Skeletal muscle satellite cell (primary cell): ENCODE results near the gene IMMP2L.

Experiments
- H3K27me3 ChIP-seq: 2 replicates; pipeline ENCODE4 v1.7.0; 2013; ENCODE audit warnings: low read length; ENCODE audit not compliant: control insufficient read depth, insufficient read depth
- H3K36me3 ChIP-seq: 2 replicates; pipeline ENCODE4 v1.7.0; 2013; ENCODE audit warnings: mild to moderate bottlenecking, control low read depth, low read length; ENCODE audit not compliant: insufficient read depth
- H3K4me1 ChIP-seq: 2 replicates; pipeline ENCODE4 v1.7.0; 2013; ENCODE audit warnings: low read length; ENCODE audit not compliant: control insufficient read depth, insufficient read depth
- H3K4me2 ChIP-seq: 2 replicates; pipeline ENCODE4 v1.7.0; 2013; ENCODE audit warnings: mild to moderate bottlenecking, low read length
- H3K4me3 ChIP-seq: 2 replicates; pipeline ENCODE4 v1.7.0; 2013; ENCODE audit warnings: low read length
- H3K9ac ChIP-seq: 2 replicates; pipeline ENCODE4 v1.7.0; 2013; ENCODE audit warnings: mild to moderate bottlenecking, low read depth, low read length, moderate library complexity
- H3K9me3 ChIP-seq: replicated peaks from 2 replicates; pipeline ENCODE4 v1.7.0; 2013; ENCODE audit warnings: mild to moderate bottlenecking, control low read depth, low read length

Gene IMMP2L

DNA sequence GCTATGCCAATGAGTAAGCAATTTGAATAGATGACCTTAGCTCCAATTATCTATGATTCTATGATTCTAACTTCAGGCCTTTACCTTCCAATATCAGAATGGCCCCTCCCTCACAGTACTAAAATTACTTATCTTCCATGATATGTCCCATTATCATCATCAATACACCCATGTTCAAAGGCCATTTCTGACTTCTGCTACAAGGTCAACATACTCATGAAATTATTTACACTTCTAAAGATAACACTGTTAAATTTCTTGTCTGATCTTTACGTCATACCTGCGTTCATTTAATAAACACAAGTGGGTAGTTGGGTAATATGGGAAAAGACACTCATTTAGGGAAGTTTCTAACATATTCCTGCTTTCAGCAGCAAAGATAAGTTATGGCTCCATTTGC, 21.2 kb downstream of the IMMP2L start:
- no peaks in the 10 kb centered on the region for H3K9me3 ChIP-seq
- H3K4me3 ChIP-seq: no peak overlapping the region
- no peaks in the 10 kb centered on the region for H3K36me3 ChIP-seq
- no peak overlapping the region for H3K9ac ChIP-seq
- no peaks in the 10 kb centered on the region for H3K27me3 ChIP-seq
- H3K4me1 ChIP-seq: no peaks in the 10 kb centered on the region
- no peak overlapping the region for H3K4me2 ChIP-seq

DNA sequence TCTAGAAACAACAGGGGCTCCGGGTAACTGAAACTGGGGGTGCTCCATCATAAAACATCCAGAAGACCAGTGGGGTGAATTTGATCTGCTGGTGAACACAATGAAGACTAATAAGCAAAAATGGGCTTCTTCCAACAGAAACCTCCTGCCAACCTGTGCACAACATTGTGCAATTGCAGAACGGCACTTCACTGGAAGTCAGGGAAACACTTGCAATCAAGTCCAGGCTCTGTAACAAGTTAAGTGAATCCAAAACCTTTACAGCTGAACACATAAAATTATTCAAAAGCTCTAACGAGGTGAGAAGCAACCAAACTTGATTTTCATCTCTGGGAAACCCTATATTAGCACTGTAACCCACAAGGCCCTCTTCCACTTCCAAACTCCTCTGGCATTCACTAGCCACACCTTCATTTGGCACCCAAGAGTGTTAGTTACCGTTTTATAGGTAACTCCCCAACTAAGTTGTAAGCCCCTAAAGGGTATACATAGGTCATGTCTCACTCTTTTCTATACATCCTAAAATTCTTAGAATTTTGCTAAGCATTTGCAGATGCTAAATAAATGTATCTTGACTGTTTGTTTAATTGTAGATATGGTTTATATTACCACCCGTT, 22.0 kb downstream of the IMMP2L start:
- H3K36me3 ChIP-seq: no peaks in the 10 kb centered on the region
- no peaks in the 10 kb centered on the region for H3K9me3 ChIP-seq
- no peak overlapping the region for H3K4me2 ChIP-seq
- no peaks in the 10 kb centered on the region for H3K27me3 ChIP-seq
- no peaks in the 10 kb centered on the region for H3K4me1 ChIP-seq
- H3K9ac ChIP-seq: no peak overlapping the region
- no peak overlapping the region for H3K4me3 ChIP-seq

- Histone ChIP-seq H3K4me1 (no peaks in the 10 kb centered on the region), H3K9me3 (no peaks in the 10 kb centered on the region), H3K4me2 (no peak overlapping the region), H3K9ac (no peak overlapping the region), H3K36me3 (no peaks in the 10 kb centered on the region), H3K27me3 (no peaks in the 10 kb centered on the region), H3K4me3 (no peak overlapping the region)
These were observed 25.2 kb downstream of the IMMP2L start for GRCh38 chr7:111537134-111537533.

DNA sequence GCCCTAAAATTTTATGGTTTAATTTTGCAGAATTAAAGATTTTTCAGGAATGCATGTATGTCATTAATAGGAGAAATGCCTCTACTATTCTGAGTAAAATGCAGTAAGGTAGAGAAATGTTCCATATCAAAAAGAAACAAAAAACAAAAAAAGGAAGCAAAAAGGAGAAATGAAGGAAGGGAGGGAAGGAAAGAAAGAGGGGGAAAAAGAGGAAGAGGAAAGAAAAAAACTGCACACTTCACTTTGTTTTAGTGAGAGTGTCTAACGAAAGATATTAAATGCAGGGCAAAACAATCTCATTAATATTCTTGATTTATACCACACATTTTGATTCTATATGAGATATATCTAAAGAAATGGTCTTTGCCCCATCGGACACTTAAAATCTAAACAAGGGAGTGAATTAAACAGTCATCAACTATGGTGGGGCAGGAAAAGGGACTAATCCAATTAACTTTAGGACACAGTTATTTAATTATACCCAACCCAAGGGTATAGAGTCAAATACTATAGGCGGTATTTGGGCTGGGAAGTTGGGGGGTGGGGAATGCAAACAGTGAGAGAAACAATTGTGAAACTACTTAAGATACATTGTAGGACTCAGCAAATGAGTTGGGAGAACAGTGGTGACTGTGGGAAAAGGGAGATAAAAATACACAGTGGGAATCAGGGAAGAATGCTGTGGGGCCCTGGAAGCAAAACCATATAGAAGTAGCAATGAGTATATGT, 27.0 kb downstream of the IMMP2L start:
- H3K36me3 ChIP-seq: no peaks in the 10 kb centered on the region
- H3K4me1 ChIP-seq: no peaks in the 10 kb centered on the region
- H3K4me3 ChIP-seq: no peak overlapping the region
- H3K27me3 ChIP-seq: no peaks in the 10 kb centered on the region
- H3K9ac ChIP-seq: no peak overlapping the region
- H3K4me2 ChIP-seq: no peak overlapping the region
- H3K9me3 ChIP-seq: no peaks in the 10 kb centered on the region

GRCh38 chr7:111532625-111533024, 29.7 kb downstream of the IMMP2L start:
- Histone ChIP-seq H3K36me3 (no peaks in the 10 kb centered on the region), H3K4me1 (peaks cover 5% of the 10 kb centered on the region), H3K9me3 (no peaks in the 10 kb centered on the region), H3K4me3 (no peak overlapping the region), H3K9ac (no peak overlapping the region), H3K27me3 (no peaks in the 10 kb centered on the region), H3K4me2 (no peak overlapping the region)

GRCh38 chr7:111531993-111532392, 30.3 kb downstream of the IMMP2L start:
- H3K9me3 ChIP-seq: no peaks in the 10 kb centered on the region
- H3K36me3 ChIP-seq: no peaks in the 10 kb centered on the region
- H3K4me1 ChIP-seq: peaks cover 5% of the 10 kb centered on the region
- H3K27me3 ChIP-seq: no peaks in the 10 kb centered on the region
- H3K9ac ChIP-seq: no peak overlapping the region
- no peak overlapping the region for H3K4me3 ChIP-seq
- no peak overlapping the region for H3K4me2 ChIP-seq

DNA sequence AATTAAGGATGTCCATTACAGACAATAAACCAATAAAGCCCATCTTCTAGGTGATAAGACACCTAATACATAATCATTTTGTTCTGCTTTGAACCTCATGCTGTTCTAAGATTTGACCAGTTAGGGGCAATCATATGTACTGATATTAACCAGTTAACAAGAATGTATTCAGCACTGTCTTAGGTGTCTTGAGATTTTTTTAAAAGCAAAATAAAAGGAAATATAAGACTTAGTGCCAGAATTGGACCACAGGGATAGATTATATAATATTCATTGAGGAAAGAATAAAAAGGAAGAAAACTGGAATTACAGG, 32.0 kb downstream of the IMMP2L start:
- H3K9ac ChIP-seq: no peak overlapping the region
- no peak overlapping the region for H3K4me2 ChIP-seq
- no peaks in the 10 kb centered on the region for H3K36me3 ChIP-seq
- no peak overlapping the region for H3K4me3 ChIP-seq
- no peaks in the 10 kb centered on the region for H3K27me3 ChIP-seq
- H3K4me1 ChIP-seq: peaks cover 5% of the 10 kb centered on the region
- no peaks in the 10 kb centered on the region for H3K9me3 ChIP-seq

- no peak overlapping the region for H3K9ac ChIP-seq
- H3K4me1 ChIP-seq: peaks cover 5% of the 10 kb centered on the region
- H3K27me3 ChIP-seq: no peaks in the 10 kb centered on the region
- H3K36me3 ChIP-seq: no peaks in the 10 kb centered on the region
- H3K4me3 ChIP-seq: no peak overlapping the region
- no peak overlapping the region for H3K4me2 ChIP-seq
- H3K9me3 ChIP-seq: no peaks in the 10 kb centered on the region
These were observed 32.6 kb downstream of the IMMP2L start for GRCh38 chr7:111529507-111530355.

DNA sequence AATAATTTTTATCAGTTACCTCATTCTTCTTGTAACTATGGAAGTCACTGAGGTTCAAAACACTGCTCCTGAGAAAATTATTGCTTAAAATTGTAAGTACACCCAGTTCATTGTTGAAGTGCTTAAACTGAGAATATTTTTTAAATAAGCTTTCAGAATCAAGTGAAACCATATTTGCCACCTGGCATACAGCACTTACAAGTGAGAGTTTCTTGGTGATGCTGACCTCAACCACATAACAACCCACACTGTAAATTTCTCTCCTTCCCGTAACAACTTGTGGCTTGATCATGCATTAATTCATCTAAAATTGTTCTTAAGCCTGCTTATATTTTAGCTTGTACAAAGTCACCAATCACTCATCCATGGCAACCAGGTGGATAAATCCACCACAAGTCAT, 34.0 kb downstream of the IMMP2L start:
- Histone ChIP-seq H3K4me1 (peaks cover 5% of the 10 kb centered on the region), H3K9ac (no peak overlapping the region), H3K27me3 (no peaks in the 10 kb centered on the region), H3K36me3 (no peaks in the 10 kb centered on the region), H3K4me3 (no peak overlapping the region), H3K4me2 (no peak overlapping the region), H3K9me3 (no peaks in the 10 kb centered on the region)

DNA sequence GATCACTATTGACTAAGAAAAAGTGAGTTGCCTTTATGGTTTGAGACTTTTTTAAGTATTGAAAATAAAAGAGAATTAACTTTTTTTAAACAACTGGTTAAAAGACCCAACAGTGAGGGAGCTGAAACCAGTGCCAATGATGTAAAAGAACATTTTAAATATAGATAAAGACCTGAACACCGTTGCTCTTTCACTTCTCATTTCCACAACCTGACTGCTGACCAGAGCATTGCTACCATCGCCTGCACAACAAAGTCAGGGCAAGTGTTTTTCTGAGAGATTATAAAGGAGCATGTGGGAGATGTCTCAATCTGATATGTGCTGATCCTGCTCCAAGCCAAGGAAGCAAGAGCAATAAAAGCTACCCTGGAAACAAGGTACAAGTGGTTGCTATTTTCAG, 34.7 kb downstream of the IMMP2L start:
- H3K9me3 ChIP-seq: no peaks in the 10 kb centered on the region
- H3K9ac ChIP-seq: no peak overlapping the region
- H3K4me3 ChIP-seq: no peak overlapping the region
- no peaks in the 10 kb centered on the region for H3K36me3 ChIP-seq
- H3K4me2 ChIP-seq: no peak overlapping the region
- H3K27me3 ChIP-seq: no peaks in the 10 kb centered on the region
- H3K4me1 ChIP-seq: peaks cover 5% of the 10 kb centered on the region

GRCh38 chr7:111525100-111525499, 37.2 kb downstream of the IMMP2L start:
- no peak overlapping the region for H3K9ac ChIP-seq
- no peaks in the 10 kb centered on the region for H3K27me3 ChIP-seq
- H3K4me3 ChIP-seq: no peak overlapping the region
- no peaks in the 10 kb centered on the region for H3K36me3 ChIP-seq
- no peak overlapping the region for H3K4me2 ChIP-seq
- peaks cover 5% of the 10 kb centered on the region for H3K4me1 ChIP-seq
- H3K9me3 ChIP-seq: no peaks in the 10 kb centered on the region
